Kidney (tissue), 14 donors: ENCODE data around the gene ANKEF1. TPM values are rescaled to one million over a fixed set of nuclear protein-coding genes. Genes with fewer than 3 reads are reported as not detected.

Experiments used
- DNase-seq, 5 donors: peaks; one replicate each; pipeline ENCODE4 v3.0.0-alpha.2; 2013 to 2020
- FAIRE-seq: peaks from 2 replicates; lab custom pipeline; 2012; peaks lifted over from hg19 to GRCh38; lab: Jason Lieb, UNC
- H3K27ac ChIP-seq, 2 donors: one replicate each; pipeline ENCODE4 v1.7.0; 2013; ENCODE audit warnings: low read depth in 2 of 2, low read length in 2 of 2, inconsistent platforms in 1 of 2
- H3K27me3 ChIP-seq: one replicate; pipeline ENCODE4 v1.7.1; 2013; ENCODE audit warnings: low read length, inconsistent platforms; ENCODE audit not compliant: control insufficient read depth, insufficient read depth
- H3K36me3 ChIP-seq, 3 donors: one replicate each; pipeline versions ENCODE4 v1.7.0 to v1.7.1; 2013; ENCODE audit warnings: low read length in 3 of 3, control low read depth in 1 of 3, inconsistent platforms in 1 of 3; ENCODE audit not compliant: insufficient read depth in 3 of 3, control insufficient read depth in 2 of 3
- H3K4me1 ChIP-seq, 3 donors: one replicate each; pipeline versions ENCODE4 v1.7.0 to v1.7.1; 2013; ENCODE audit warnings: low read length in 3 of 3, inconsistent platforms in 1 of 3, low read depth in 1 of 3; ENCODE audit not compliant: control insufficient read depth in 2 of 3, insufficient read depth in 2 of 3
- H3K4me3 ChIP-seq, 3 donors: one replicate each; pipeline versions ENCODE4 v1.7.0 to v1.8.1; 2013; ENCODE audit warnings: low read length in 3 of 3, control low read depth in 1 of 3, inconsistent platforms in 1 of 3
- H3K9ac ChIP-seq, 3 donors: one replicate each; pipeline versions ENCODE4 v1.7.0 to v1.7.1; 2013; ENCODE audit warnings: low read length in 3 of 3, control low read depth in 1 of 3, inconsistent platforms in 1 of 3
- H3K9me3 ChIP-seq, 3 donors: one replicate each; pipeline versions ENCODE4 v1.7.0 to v1.7.1; 2013; ENCODE audit warnings: low read length in 3 of 3, control low read depth in 1 of 3, inconsistent platforms in 1 of 3; ENCODE audit not compliant: control insufficient read depth in 2 of 3, insufficient read depth in 1 of 3
- intact Hi-C: fragments of 100-400 bp; cut with DNase I; formaldehyde crosslinking; loops from one replicate; pipeline ENCODE4 v1.11.1; 2022
- polyA plus RNA-seq: library from polyadenylated mRNA; stranded (reverse); fragments of 350-450 nt; fragmentation: Illumina TruSeq; extraction: RNeasy Lipid Tissue Mini Kit (QIAGEN cat#74804); gene quantifications from one replicate; pipeline ENCODE4 v1.2.3, GENCODE V29; 2014; ENCODE audit warnings: low read depth, low replicate concordance; ENCODE audit not compliant: insufficient read depth
- total RNA-seq: library from RNA; stranded (reverse); fragmentation: NEBNext Ultra II Directional; extraction: Animal tissue kit (Norgen Biotek cat#: 25700); gene quantifications from one replicate; pipeline ENCODE4 v1.2.1, GENCODE V29; 2021
- TF ChIP-seq, protein P1 (sequence below): IDR thresholded peaks from 3 replicates; pipeline ENCODE4 v1.5.1; 2012; ENCODE audit warnings: mild to moderate bottlenecking, moderate library complexity, borderline replicate concordance; ENCODE audit not compliant: insufficient read depth; ENCODE audit errors: extremely low read depth
- donor health status: control.
- donor health status: control.
- donor health status: control.
- donor health status: control.
- donor health status: control.
- donor health status: DM: yes; HTN: yes; CAD: no.
- donor health status: Normal renal cell carcinoma (clear cell type).

Gene ANKEF1
- total and polyA plus RNA-seq, 2 donors from 2014 or later: 1.9 to 6.6 TPM

DNA sequence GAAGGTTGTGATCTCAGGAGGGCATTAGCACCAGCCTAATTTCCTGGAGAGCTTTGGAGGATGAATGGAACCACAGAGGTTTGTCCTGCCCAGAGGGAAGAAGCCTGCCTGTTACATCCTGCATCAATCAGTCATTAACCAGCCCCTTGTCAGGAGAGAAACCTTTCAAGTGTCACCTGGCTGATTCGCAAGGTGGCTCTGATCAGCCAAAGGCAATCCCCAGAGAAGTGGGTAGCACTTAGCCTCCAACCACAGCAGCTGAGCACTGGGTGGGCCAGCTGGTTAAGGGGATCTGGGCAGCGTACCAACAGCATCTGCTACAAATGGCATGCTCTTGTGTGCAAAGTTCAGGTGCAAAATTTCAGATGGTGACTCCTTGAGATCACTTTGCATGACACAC, 26.9 kb downstream of the ANKEF1 start:
- Histone ChIP-seq H3K9me3 (no peaks in the 10 kb centered on the region), H3K27ac (no peak overlapping the region), H3K9ac (no peak overlapping the region), H3K36me3 (peaks cover 0 to 3% (median 0%) of the 10 kb centered on the region in 3 donors), H3K4me1 (no peaks in the 10 kb centered on the region), H3K27me3 (no peaks in the 10 kb centered on the region), H3K4me3 (no peak overlapping the region)
- peak in 3 of 5 donors; percentile 13 to 23 (median 22) for DNase-seq
- no peak for FAIRE-seq
- intact Hi-C loops: no loop called here
- TF ChIP-seq, protein P1, sequence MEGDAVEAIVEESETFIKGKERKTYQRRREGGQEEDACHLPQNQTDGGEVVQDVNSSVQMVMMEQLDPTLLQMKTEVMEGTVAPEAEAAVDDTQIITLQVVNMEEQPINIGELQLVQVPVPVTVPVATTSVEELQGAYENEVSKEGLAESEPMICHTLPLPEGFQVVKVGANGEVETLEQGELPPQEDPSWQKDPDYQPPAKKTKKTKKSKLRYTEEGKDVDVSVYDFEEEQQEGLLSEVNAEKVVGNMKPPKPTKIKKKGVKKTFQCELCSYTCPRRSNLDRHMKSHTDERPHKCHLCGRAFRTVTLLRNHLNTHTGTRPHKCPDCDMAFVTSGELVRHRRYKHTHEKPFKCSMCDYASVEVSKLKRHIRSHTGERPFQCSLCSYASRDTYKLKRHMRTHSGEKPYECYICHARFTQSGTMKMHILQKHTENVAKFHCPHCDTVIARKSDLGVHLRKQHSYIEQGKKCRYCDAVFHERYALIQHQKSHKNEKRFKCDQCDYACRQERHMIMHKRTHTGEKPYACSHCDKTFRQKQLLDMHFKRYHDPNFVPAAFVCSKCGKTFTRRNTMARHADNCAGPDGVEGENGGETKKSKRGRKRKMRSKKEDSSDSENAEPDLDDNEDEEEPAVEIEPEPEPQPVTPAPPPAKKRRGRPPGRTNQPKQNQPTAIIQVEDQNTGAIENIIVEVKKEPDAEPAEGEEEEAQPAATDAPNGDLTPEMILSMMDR: no peak

- no peak for FAIRE-seq
- H3K27ac ChIP-seq: no peak overlapping the region
- no peaks in the 10 kb centered on the region for H3K4me1 ChIP-seq
- TF ChIP-seq, protein P1: no peak
- H3K9me3 ChIP-seq: no peaks in the 10 kb centered on the region
- H3K36me3 ChIP-seq: no peaks in the 10 kb centered on the region
- intact Hi-C loops: no loop called here
- no peak overlapping the region for H3K4me3 ChIP-seq
- no peak overlapping the region for H3K9ac ChIP-seq
- DNase-seq: no peak
- H3K27me3 ChIP-seq: no peaks in the 10 kb centered on the region
Measured at GRCh38 chr20:10063482-10063881, 28.7 kb downstream of the ANKEF1 start.

- TF ChIP-seq, protein P1: no peak
- no peaks in the 10 kb centered on the region for H3K9me3 ChIP-seq
- no peaks in the 10 kb centered on the region for H3K36me3 ChIP-seq
- no peak overlapping the region for H3K9ac ChIP-seq
- intact Hi-C loops: no loop called here
- H3K4me1 ChIP-seq: no peaks in the 10 kb centered on the region
- no peaks in the 10 kb centered on the region for H3K27me3 ChIP-seq
- H3K27ac ChIP-seq: no peak overlapping the region
- FAIRE-seq (no peak), DNase-seq (no peak)
- H3K4me3 ChIP-seq: no peak overlapping the region
Measured at GRCh38 chr20:10064611-10065010, 29.8 kb downstream of the ANKEF1 start.
